Measurements from ENCODE around the gene SLC39A11.

The SLC39A11 gene

GRCh38 chr17:72696721-72697120 is 395.8 kb downstream of the SLC39A11 start:
- no peak for TF ChIP-seq CTCF (IDR thresholded peaks at IDR 0.05; ENCODE audit: control extremely low read depth, extremely low read depth, low read depth, missing control alignments)
- DNase-seq (ENCODE audit: extremely low spot score): no peak
- POLR2A ChIA-PET: interaction anchor here (0.5 kb wide), 1 partner anchor 12 kb away, joined by 3 read pairs; no protein-coding TSS in a partner anchor
- CTCF ChIA-PET: no interaction called here

GRCh38 chr17:72696156-72696555 is 396.3 kb downstream of the SLC39A11 start:
- ChIA-PET POLR2A (no interaction called here), CTCF (no interaction called here)
- no peak for TF ChIP-seq CTCF (IDR thresholded peaks at IDR 0.05; ENCODE audit: control extremely low read depth, extremely low read depth, low read depth, missing control alignments)
- DNase-seq (ENCODE audit: extremely low spot score): no peak

GRCh38 chr17:72693956-72694355 is 398.5 kb downstream of the SLC39A11 start:
- POLR2A ChIA-PET: no interaction called here
- TF ChIP-seq CTCF (IDR thresholded peaks at IDR 0.05; ENCODE audit: control extremely low read depth, extremely low read depth, low read depth, missing control alignments): no peak
- CTCF ChIA-PET: interaction anchor here (1.1 kb wide), 1 partner anchor 137 kb away, joined by 4 read pairs; no protein-coding TSS in a partner anchor
- no peak for DNase-seq (ENCODE audit: extremely low spot score)

- ChIA-PET POLR2A (interaction anchor here (0.6 kb wide), 1 partner anchor 11 kb away, joined by 5 read pairs; no protein-coding TSS in a partner anchor), CTCF (interaction anchor here (1.1 kb wide), 1 partner anchor 137 kb away, joined by 4 read pairs; no protein-coding TSS in a partner anchor)
Observed at GRCh38 chr17:72693151-72693878, 399.2 kb downstream of the SLC39A11 start.

GRCh38 chr17:72692676-72693075 is 399.8 kb downstream of the SLC39A11 start:
- no peak for DNase-seq (ENCODE audit: extremely low spot score)

More at GRCh38 chr17:72693151-72693878, 399.2 kb downstream of the SLC39A11 start:
- TF ChIP-seq CTCF (IDR thresholded peaks at IDR 0.05; ENCODE audit: control extremely low read depth, extremely low read depth, low read depth, missing control alignments): no peak
- DNase-seq (ENCODE audit: extremely low spot score): no peak

GRCh38 chr17:72691586-72691985 is 400.9 kb downstream of the SLC39A11 start:
- no peak for TF ChIP-seq CTCF (IDR thresholded peaks at IDR 0.05; ENCODE audit: control extremely low read depth, extremely low read depth, low read depth, missing control alignments)
- ChIA-PET POLR2A (no interaction called here), CTCF (interaction anchor here (0.9 to 2.0 kb wide), 2 partner anchors 27 to 34 kb away, joined by 3 to 6 read pairs; no protein-coding TSS in a partner anchor)
- no peak for DNase-seq (ENCODE audit: extremely low spot score)

More at GRCh38 chr17:72692676-72693075, 399.8 kb downstream of the SLC39A11 start:
- ChIA-PET CTCF (interaction anchor here (1.1 kb wide), 1 partner anchor 136 kb away, joined by 4 read pairs; no protein-coding TSS in a partner anchor), POLR2A (no interaction called here)
- TF ChIP-seq CTCF (IDR thresholded peaks at IDR 0.05; ENCODE audit: control extremely low read depth, extremely low read depth, low read depth, missing control alignments): no peak

Measured in GM10248 (cell line).